Gastrocnemius medialis (tissue), 4 donors: ENCODE measurements around the gene CLIP3.

Experiments
- CTCF ChIP-seq, 5 experiments: fragments of 450-650 bp in 3 of 5; fragments of 200-600 bp in 2 of 5; sonication (generic) in 2 of 5; IDR thresholded peaks in 4 of 5; conservative IDR thresholded peaks in 1 of 5; 1 replicate in 4 of 5; 2 replicates in 1 of 5; pipeline ENCODE4 v1.5.1; 2016 to 2019; ENCODE audit warnings: antibody characterized with exemption in 5 of 5, mild to moderate bottlenecking in 3 of 5, moderate library complexity in 3 of 5
- POLR2A ChIP-seq, 2 donors: fragments of 450-650 bp; IDR thresholded peaks; one replicate each; pipeline ENCODE4 v1.6.1; 2017; ENCODE audit warnings: antibody characterized with exemption in 2 of 2, mild to moderate bottlenecking in 2 of 2, moderate library complexity in 2 of 2

GRCh38 chr19:36003284-36003683, 29.4 kb downstream of the CLIP3 start:
- TF ChIP-seq CTCF (IDR thresholded peaks at IDR 0.05 in 4 of 5, conservative IDR thresholded peaks at IDR 0.05 in 1 of 5) (no peak), POLR2A (IDR thresholded peaks at IDR 0.05) (no peak)
